Prostate gland (tissue), 2 donors: ENCODE results near the gene VWF. TPM values are rescaled to one million over a fixed set of nuclear protein-coding genes. Genes with fewer than 3 reads are reported as not detected.

Experiments
- DNase-seq: peaks from one replicate; pipeline ENCODE4 v3.0.0-alpha.2; 2019; ENCODE audit warnings: low spot score
- H3K27ac ChIP-seq, 2 donors: fragments of 200-600 bp; sonication (generic); 2 replicates each; pipeline ENCODE4 v1.5.1; 2017 to 2019
- H3K27me3 ChIP-seq: fragments of 200-600 bp; sonication (generic); replicated peaks from 2 replicates; pipeline ENCODE4 v1.5.1; 2019; ENCODE audit not compliant: insufficient read depth
- H3K36me3 ChIP-seq, 2 donors: fragments of 200-600 bp; sonication (generic); 1 replicate in 1 of 2; 2 replicates in 1 of 2; pipeline versions ENCODE4 v1.5.1 to v1.8.1; 2017 to 2019
- H3K4me1 ChIP-seq: fragments of 200-600 bp; sonication (generic); replicated peaks from 2 replicates; pipeline ENCODE4 v1.5.1; 2019
- H3K4me3 ChIP-seq, 2 donors: fragments of 200-600 bp; sonication (generic); 2 replicates each; pipeline ENCODE4 v1.5.1; 2017 to 2019
- H3K9me3 ChIP-seq: fragments of 200-600 bp; sonication (generic); 2 replicates; pipeline ENCODE4 v1.5.1; 2017
- CTCF ChIP-seq, 4 experiments: fragments of 200-600 bp in 2 of 4; fragments of 450-650 bp in 2 of 4; sonication (generic) in 2 of 4; IDR thresholded peaks; 1 replicate in 3 of 4; 2 replicates in 1 of 4; pipeline ENCODE4 v1.5.1; 2016 to 2019; ENCODE audit warnings: antibody characterized with exemption in 4 of 4, mild to moderate bottlenecking in 2 of 4, moderate library complexity in 2 of 4
- POLR2A ChIP-seq: fragments of 450-650 bp; IDR thresholded peaks from one replicate; pipeline ENCODE4 v1.6.1; 2016; ENCODE audit warnings: antibody characterized with exemption, mild to moderate bottlenecking
- POLR2AphosphoS5 ChIP-seq: sonication (generic); formaldehyde crosslinking; IDR thresholded peaks from one replicate; pipeline ENCODE4 v1.6.1; 2017; ENCODE audit warnings: antibody characterized with exemption
- WGBS: methylation state at CpG from one replicate; pipeline ENCODE4 v1.1.5; 2018; 5-methylcytosine and 5-hydroxymethylcytosine counted together
- intact Hi-C: fragments of 100-400 bp; cut with DNase I; formaldehyde crosslinking; loops from one replicate; pipeline ENCODE4 v1.14.2; 2022
- total RNA-seq, 2 donors: library from RNA; depleted of rRNA; stranded (reverse); fragments of >200 nt; gene quantifications; one replicate each; pipeline ENCODE4 v1.1.0, GENCODE V29; 2016

VWF gene
- total RNA-seq, 2 donors from 2014 or later, result 55.0 to 193 TPM

- WGBS, result 82% methylated on average over 3 of the region's 3 CpGs
- no peak for DNase-seq
Measured at GRCh38 chr12:6097411-6097810, 27.1 kb downstream of the VWF start.

GRCh38 chr12:6096527-6096926, 27.9 kb downstream of the VWF start:
- TF ChIP-seq POLR2AphosphoS5, result no peak
- TF ChIP-seq CTCF (IDR thresholded peaks at IDR 0.05), result no peak
- no peak for TF ChIP-seq POLR2A
- Histone ChIP-seq H3K4me1 (no peaks in the 10 kb centered on the region), H3K27ac (no peak overlapping the region), H3K4me3 (no peak overlapping the region), H3K27me3 (no peaks in the 10 kb centered on the region), H3K36me3 (no peaks in the 10 kb centered on the region), H3K9me3 (no peaks in the 10 kb centered on the region)
- 83% methylated on average over 3 of the region's 3 CpGs for WGBS
- DNase-seq, result no peak
- intact Hi-C loops, result no loop called here

More at GRCh38 chr12:6097411-6097810, 27.1 kb downstream of the VWF start:
- no peaks in the 10 kb centered on the region for H3K4me1 ChIP-seq
- H3K36me3 ChIP-seq, result no peaks in the 10 kb centered on the region
- intact Hi-C loops, result no loop called here
- no peaks in the 10 kb centered on the region for H3K27me3 ChIP-seq
- no peaks in the 10 kb centered on the region for H3K9me3 ChIP-seq
- no peak for TF ChIP-seq POLR2AphosphoS5
- no peak for TF ChIP-seq POLR2A
- TF ChIP-seq CTCF (IDR thresholded peaks at IDR 0.05), result no peak
- no peak overlapping the region for H3K27ac ChIP-seq
- no peak overlapping the region for H3K4me3 ChIP-seq

- Histone ChIP-seq H3K4me1 (no peaks in the 10 kb centered on the region), H3K27ac (no peak overlapping the region), H3K27me3 (no peaks in the 10 kb centered on the region), H3K36me3 (no peaks in the 10 kb centered on the region), H3K4me3 (no peak overlapping the region), H3K9me3 (no peaks in the 10 kb centered on the region)
- DNase-seq, result no peak
- TF ChIP-seq POLR2A, result no peak
- TF ChIP-seq CTCF (IDR thresholded peaks at IDR 0.05), result no peak
- no peak for TF ChIP-seq POLR2AphosphoS5
- 94% methylated on average over 4 of the region's 4 CpGs for WGBS
- intact Hi-C loops, result no loop called here
Measured at GRCh38 chr12:6095269-6095668, 29.2 kb downstream of the VWF start.

GRCh38 chr12:6093764-6094163, 30.7 kb downstream of the VWF start:
- no peak for DNase-seq
- TF ChIP-seq CTCF (IDR thresholded peaks at IDR 0.05) (no peak), POLR2A (no peak)
- no peaks in the 10 kb centered on the region for H3K27me3 ChIP-seq
- intact Hi-C loops, result no loop called here
- H3K9me3 ChIP-seq, result no peaks in the 10 kb centered on the region
- WGBS, result 95% methylated on average over 2 of the region's 2 CpGs
- H3K27ac ChIP-seq, result no peak overlapping the region
- no peaks in the 10 kb centered on the region for H3K4me1 ChIP-seq
- H3K36me3 ChIP-seq, result no peaks in the 10 kb centered on the region
- no peak overlapping the region for H3K4me3 ChIP-seq

GRCh38 chr12:6092784-6093722, 31.4 kb downstream of the VWF start:
- no peak overlapping the region for H3K27ac ChIP-seq
- H3K4me3 ChIP-seq, result no peak overlapping the region
- H3K9me3 ChIP-seq, result no peaks in the 10 kb centered on the region
- DNase-seq, result no peak
- no peak for TF ChIP-seq CTCF (IDR thresholded peaks at IDR 0.05)
- no peak for TF ChIP-seq POLR2A
- TF ChIP-seq POLR2AphosphoS5, result no peak
- no peaks in the 10 kb centered on the region for H3K27me3 ChIP-seq
- H3K36me3 ChIP-seq, result no peaks in the 10 kb centered on the region
- WGBS, result 66% methylated on average over 9 of the region's 9 CpGs
- H3K4me1 ChIP-seq, result no peaks in the 10 kb centered on the region
- intact Hi-C loops, result no loop called here
